NT2/D1 (cell line): ENCODE data around the gene LOXHD1.

Source experiments
- DNase-seq: peaks from one replicate; pipeline ENCODE4 v3.0.0-alpha.2; 2011; ENCODE audit warnings: low read depth, low spot score
- H3K27me3 ChIP-seq: 2 replicates; pipeline ENCODE4 v1.6.0; 2011; ENCODE audit warnings: mild to moderate bottlenecking; ENCODE audit not compliant: insufficient read length, insufficient read depth
- H3K36me3 ChIP-seq: 2 replicates; pipeline ENCODE4 v1.6.1; 2011; ENCODE audit warnings: mild to moderate bottlenecking, low read length, mixed read lengths; ENCODE audit not compliant: insufficient read depth, insufficient read length
- H3K4me1 ChIP-seq: 2 replicates; pipeline ENCODE4 v1.5.1; 2011; ENCODE audit not compliant: insufficient read depth, insufficient read length
- H3K4me3 ChIP-seq: 2 replicates; pipeline ENCODE4 v1.5.1; 2011; ENCODE audit warnings: low read depth; ENCODE audit not compliant: insufficient read length
- H3K9ac ChIP-seq: 2 replicates; pipeline ENCODE4 v1.6.0; 2011; ENCODE audit warnings: low read depth; ENCODE audit not compliant: insufficient read length
- H3K9me3 ChIP-seq: 2 replicates; pipeline ENCODE4 v1.5.1; 2011; ENCODE audit warnings: mild to moderate bottlenecking, low read length; ENCODE audit not compliant: insufficient read depth
- SUZ12 ChIP-seq: IDR thresholded peaks from 2 replicates; pipeline ENCODE4 v1.6.1; 2011; ENCODE audit not compliant: insufficient read length, insufficient read depth; ENCODE audit errors: extremely low read depth
- YY1 ChIP-seq: IDR thresholded peaks from 2 replicates; pipeline ENCODE4 v1.6.1; 2011; ENCODE audit not compliant: insufficient read length, insufficient read depth
- ZNF274 ChIP-seq: IDR thresholded peaks from 2 replicates; pipeline ENCODE4 v1.6.1; 2011; ENCODE audit warnings: mild to moderate bottlenecking, low read depth, low read length

The LOXHD1 gene

GRCh38 chr18:46672062-46672970, 15.3 kb upstream of the LOXHD1 start:
- peaks cover 8% of the 10 kb centered on the region for H3K4me1 ChIP-seq
- H3K36me3 ChIP-seq: no peaks in the 10 kb centered on the region
- H3K27me3 ChIP-seq: peaks cover 17% of the 10 kb centered on the region
- no peak overlapping the region for H3K4me3 ChIP-seq
- H3K9me3 ChIP-seq: no peaks in the 10 kb centered on the region
- TF ChIP-seq ZNF274: no peak
- no peak for TF ChIP-seq SUZ12
- no peak for DNase-seq
- H3K9ac ChIP-seq: no peak overlapping the region

GRCh38 chr18:46668694-46669093, 11.7 kb upstream of the LOXHD1 start:
- Histone ChIP-seq H3K27me3 (no peaks in the 10 kb centered on the region), H3K4me3 (no peak overlapping the region), H3K9ac (no peak overlapping the region), H3K36me3 (no peaks in the 10 kb centered on the region), H3K4me1 (peaks cover 1% of the 10 kb centered on the region), H3K9me3 (no peaks in the 10 kb centered on the region)
- DNase-seq: no peak
- TF ChIP-seq YY1 (no peak), ZNF274 (no peak), SUZ12 (no peak)

GRCh38 chr18:46668135-46668534, 11.1 kb upstream of the LOXHD1 start:
- no peak for DNase-seq
- Histone ChIP-seq H3K9ac (no peak overlapping the region), H3K4me1 (no peaks in the 10 kb centered on the region), H3K9me3 (peaks cover 4% of the 10 kb centered on the region; the same call in 1 of the 2 replicates), H3K4me3 (no peak overlapping the region), H3K36me3 (no peaks in the 10 kb centered on the region), H3K27me3 (no peaks in the 10 kb centered on the region)
- TF ChIP-seq YY1 (no peak), SUZ12 (no peak), ZNF274 (no peak)

DNA sequence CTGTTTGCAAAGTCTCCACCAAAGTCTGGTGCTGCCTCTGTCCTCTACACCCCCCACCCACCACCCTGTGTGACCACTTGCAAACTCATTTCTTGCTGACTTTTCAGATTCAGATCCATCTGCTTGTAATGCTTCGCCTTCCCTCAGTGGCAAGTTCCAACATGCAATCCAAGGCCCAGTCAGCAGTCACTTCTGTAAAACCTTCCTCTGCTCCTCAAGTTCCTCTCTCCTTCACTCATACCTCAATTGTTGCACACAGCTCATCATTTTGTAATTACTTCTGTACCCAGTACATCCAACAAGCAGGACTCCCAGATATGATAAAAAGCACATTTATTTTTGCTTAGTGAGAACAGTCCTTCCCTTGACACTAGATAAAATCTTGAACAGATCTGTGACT, 6.5 kb upstream of the LOXHD1 start:
- DNase-seq: no peak

GRCh38 chr18:46660957-46661749, 4.1 kb upstream of the LOXHD1 start:
- TF ChIP-seq ZNF274: no peak
- no peak for TF ChIP-seq YY1
- no peak for TF ChIP-seq SUZ12
- DNase-seq: no peak
- no peak overlapping the region for H3K9ac ChIP-seq
- peaks cover 7% of the 10 kb centered on the region for H3K27me3 ChIP-seq
- H3K4me3 ChIP-seq: no peak overlapping the region
- H3K36me3 ChIP-seq: no peaks in the 10 kb centered on the region
- no peaks in the 10 kb centered on the region for H3K4me1 ChIP-seq
- H3K9me3 ChIP-seq: peaks cover 6% of the 10 kb centered on the region; the same call in 1 of the 2 replicates

More for the DNA sequence above, 6.5 kb upstream of the LOXHD1 start:
- no peaks in the 10 kb centered on the region for H3K4me1 ChIP-seq
- H3K9me3 ChIP-seq: peaks cover 6% of the 10 kb centered on the region; the same call in 1 of the 2 replicates
- H3K27me3 ChIP-seq: no peaks in the 10 kb centered on the region
- no peaks in the 10 kb centered on the region for H3K36me3 ChIP-seq
- no peak for TF ChIP-seq SUZ12
- no peak for TF ChIP-seq ZNF274
- no peak for TF ChIP-seq YY1
- H3K4me3 ChIP-seq: no peak overlapping the region
- H3K9ac ChIP-seq: no peak overlapping the region

DNA sequence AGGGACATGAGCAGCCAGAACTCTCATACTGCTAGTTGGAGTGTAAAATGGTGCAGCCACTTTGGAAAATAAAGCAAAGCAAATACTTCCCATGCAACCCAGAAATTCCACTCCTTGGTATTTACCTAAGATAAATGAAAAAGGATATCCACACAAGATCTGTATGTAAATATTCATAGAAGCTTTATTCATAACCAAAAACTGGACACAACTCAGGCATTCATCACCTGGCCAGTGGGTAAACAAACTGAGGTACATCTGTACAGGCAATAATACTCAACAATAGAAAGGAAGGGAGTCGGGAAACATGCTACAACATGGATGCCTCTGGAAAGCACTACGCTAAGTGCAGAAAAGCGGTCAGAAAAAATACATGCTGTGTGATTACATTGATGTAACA, 2.5 kb upstream of the LOXHD1 start:
- Histone ChIP-seq H3K36me3 (no peaks in the 10 kb centered on the region), H3K4me3 (no peak overlapping the region), H3K4me1 (no peaks in the 10 kb centered on the region), H3K9me3 (peaks cover 6% of the 10 kb centered on the region; the same call in 1 of the 2 replicates), H3K27me3 (peaks cover 13% of the 10 kb centered on the region), H3K9ac (no peak overlapping the region)
- no peak for DNase-seq
- TF ChIP-seq SUZ12: no peak
- TF ChIP-seq YY1: no peak
- TF ChIP-seq ZNF274: no peak
